Lower lobe of right lung (tissue), 2 donors: ENCODE data around the gene ZBTB46. TPM values are rescaled to one million over a fixed set of nuclear protein-coding genes. Genes with fewer than 3 reads are reported as not detected.

ENCODE experiments used
- ATAC-seq, 2 donors: fragments of 200-7000 bp; cut with Tn5 transposase; one replicate each; pipeline ENCODE4 v1.9.1; 2020 to 2022; ENCODE audit warnings: mild to moderate bottlenecking in 2 of 2, moderate library complexity in 2 of 2
- DNase-seq: peaks from one replicate; pipeline ENCODE4 v3.0.0-alpha.2; 2020
- H3K27ac ChIP-seq: fragments of 200-600 bp; one replicate; pipeline ENCODE4 v1.8.0; 2022
- H3K27me3 ChIP-seq: fragments of 200-600 bp; one replicate; pipeline ENCODE4 v1.8.0; 2022; ENCODE audit warnings: low read depth
- H3K36me3 ChIP-seq: fragments of 200-600 bp; one replicate; pipeline ENCODE4 v1.8.0; 2022; ENCODE audit warnings: mild to moderate bottlenecking
- H3K4me1 ChIP-seq: fragments of 200-600 bp; one replicate; pipeline ENCODE4 v1.8.0; 2022
- H3K4me3 ChIP-seq: fragments of 200-600 bp; one replicate; pipeline ENCODE4 v1.8.0; 2022; ENCODE audit warnings: mild to moderate bottlenecking
- H3K9me3 ChIP-seq: fragments of 200-600 bp; one replicate; pipeline ENCODE4 v1.8.0; 2022
- CTCF ChIP-seq: fragments of 200-600 bp; IDR thresholded peaks from one replicate; pipeline ENCODE4 v1.8.0; 2022; ENCODE audit warnings: antibody characterized with exemption, mild to moderate bottlenecking
- intact Hi-C: fragments of 100-400 bp; cut with DNase I; formaldehyde crosslinking; loops from one replicate; pipeline ENCODE4 v1.11.0; 2022
- total RNA-seq: library from RNA; stranded (reverse); fragmentation: NEBNext Ultra II Directional; extraction: Animal tissue kit (Norgen Biotek cat#: 25700); gene quantifications from one replicate; pipeline ENCODE4 v1.2.1, GENCODE V29; 2021
- donor health status: DM: no; HTN: yes; CAD: no; lungs with severe emphysema.

The ZBTB46 gene
- total RNA-seq, 1 donor from 2014 or later, result 9.9 TPM

- Histone ChIP-seq H3K4me3 (peak overlapping the region; percentile 65), H3K9me3 (no peaks in the 10 kb centered on the region), H3K4me1 (peaks cover 38% of the 10 kb centered on the region), H3K36me3 (peaks cover 26% of the 10 kb centered on the region), H3K27me3 (no peaks in the 10 kb centered on the region), H3K27ac (peak overlapping the region; percentile 96)
- intact Hi-C loops, result no loop called here
- peak; percentile 64 for TF ChIP-seq CTCF
- DNase-seq (peak; percentile 95), ATAC-seq (peak; percentile 89 to 91)
Observed at GRCh38 chr20:63863798-63864544, 32.9 kb upstream of the ZBTB46 start.

- peak overlapping the region; percentile 65 for H3K4me3 ChIP-seq
- H3K4me1 ChIP-seq, result peaks cover 45% of the 10 kb centered on the region
- ATAC-seq, result no peak
Observed at GRCh38 chr20:63863021-63863797, 32.1 kb upstream of the ZBTB46 start.

GRCh38 chr20:63861981-63862901 lies 31.2 kb upstream of the ZBTB46 start:
- no peaks in the 10 kb centered on the region for H3K27me3 ChIP-seq
- ATAC-seq (no peak), DNase-seq (no peak)
- intact Hi-C loops, result no loop called here
- TF ChIP-seq CTCF, result no peak
- H3K4me3 ChIP-seq, result no peak overlapping the region
- peaks cover 15% of the 10 kb centered on the region for H3K36me3 ChIP-seq
- H3K27ac ChIP-seq, result no peak overlapping the region
- H3K4me1 ChIP-seq, result peaks cover 54% of the 10 kb centered on the region
- no peaks in the 10 kb centered on the region for H3K9me3 ChIP-seq

More at GRCh38 chr20:63863021-63863797, 32.1 kb upstream of the ZBTB46 start:
- peaks cover 19% of the 10 kb centered on the region for H3K36me3 ChIP-seq
- no peaks in the 10 kb centered on the region for H3K27me3 ChIP-seq
- H3K27ac ChIP-seq, result peak overlapping the region; percentile 96
- intact Hi-C loops, result no loop called here
- no peak for TF ChIP-seq CTCF
- no peaks in the 10 kb centered on the region for H3K9me3 ChIP-seq
- DNase-seq, result no peak

GRCh38 chr20:63861365-63861934 lies 30.4 kb upstream of the ZBTB46 start, which contains the start of gene ABHD16B:
ABHD16B (plus strand) TSS chr20:63861498; CDS start chr20:63861541, 43 bp downstream.
- ATAC-seq (no peak), DNase-seq (no peak)
- Histone ChIP-seq H3K36me3 (peaks cover 15% of the 10 kb centered on the region), H3K27ac (peak within 1 kb of the TSS; percentile 21), H3K9me3 (no peaks in the 10 kb centered on the region), H3K4me3 (no peak within 1 kb of the TSS), H3K4me1 (peaks cover 52% of the 10 kb centered on the region), H3K27me3 (no peaks in the 10 kb centered on the region)
- intact Hi-C loops, result no loop called here
- TF ChIP-seq CTCF, result no peak
